Mucosa of gallbladder (tissue), 1 donor: ENCODE measurements around the gene HEG1. TPM values are rescaled to one million over a fixed set of nuclear protein-coding genes. Genes with fewer than 3 reads are reported as not detected.
"Not testable (repeated sequence)": the region's sequence is repeated elsewhere in the genome, so short reads cannot be mapped to it uniquely, and the experiment has no call there.

Source experiments
- DNase-seq: peaks from one replicate; pipeline ENCODE4 v3.0.0-alpha.2; 2020; ENCODE audit warnings: low spot score
- total RNA-seq: library from RNA; stranded (reverse); gene quantifications from one replicate; pipeline ENCODE4 v1.2.1, GENCODE V29; 2021
- donor health status: DM: no; HTN: no; CAD: no.

HEG1 gene, protein sequence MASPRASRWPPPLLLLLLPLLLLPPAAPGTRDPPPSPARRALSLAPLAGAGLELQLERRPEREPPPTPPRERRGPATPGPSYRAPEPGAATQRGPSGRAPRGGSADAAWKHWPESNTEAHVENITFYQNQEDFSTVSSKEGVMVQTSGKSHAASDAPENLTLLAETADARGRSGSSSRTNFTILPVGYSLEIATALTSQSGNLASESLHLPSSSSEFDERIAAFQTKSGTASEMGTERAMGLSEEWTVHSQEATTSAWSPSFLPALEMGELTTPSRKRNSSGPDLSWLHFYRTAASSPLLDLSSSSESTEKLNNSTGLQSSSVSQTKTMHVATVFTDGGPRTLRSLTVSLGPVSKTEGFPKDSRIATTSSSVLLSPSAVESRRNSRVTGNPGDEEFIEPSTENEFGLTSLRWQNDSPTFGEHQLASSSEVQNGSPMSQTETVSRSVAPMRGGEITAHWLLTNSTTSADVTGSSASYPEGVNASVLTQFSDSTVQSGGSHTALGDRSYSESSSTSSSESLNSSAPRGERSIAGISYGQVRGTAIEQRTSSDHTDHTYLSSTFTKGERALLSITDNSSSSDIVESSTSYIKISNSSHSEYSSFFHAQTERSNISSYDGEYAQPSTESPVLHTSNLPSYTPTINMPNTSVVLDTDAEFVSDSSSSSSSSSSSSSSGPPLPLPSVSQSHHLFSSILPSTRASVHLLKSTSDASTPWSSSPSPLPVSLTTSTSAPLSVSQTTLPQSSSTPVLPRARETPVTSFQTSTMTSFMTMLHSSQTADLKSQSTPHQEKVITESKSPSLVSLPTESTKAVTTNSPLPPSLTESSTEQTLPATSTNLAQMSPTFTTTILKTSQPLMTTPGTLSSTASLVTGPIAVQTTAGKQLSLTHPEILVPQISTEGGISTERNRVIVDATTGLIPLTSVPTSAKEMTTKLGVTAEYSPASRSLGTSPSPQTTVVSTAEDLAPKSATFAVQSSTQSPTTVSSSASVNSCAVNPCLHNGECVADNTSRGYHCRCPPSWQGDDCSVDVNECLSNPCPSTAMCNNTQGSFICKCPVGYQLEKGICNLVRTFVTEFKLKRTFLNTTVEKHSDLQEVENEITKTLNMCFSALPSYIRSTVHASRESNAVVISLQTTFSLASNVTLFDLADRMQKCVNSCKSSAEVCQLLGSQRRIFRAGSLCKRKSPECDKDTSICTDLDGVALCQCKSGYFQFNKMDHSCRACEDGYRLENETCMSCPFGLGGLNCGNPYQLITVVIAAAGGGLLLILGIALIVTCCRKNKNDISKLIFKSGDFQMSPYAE (N-terminal part only)
- 47.6 TPM for total RNA-seq

DNA sequence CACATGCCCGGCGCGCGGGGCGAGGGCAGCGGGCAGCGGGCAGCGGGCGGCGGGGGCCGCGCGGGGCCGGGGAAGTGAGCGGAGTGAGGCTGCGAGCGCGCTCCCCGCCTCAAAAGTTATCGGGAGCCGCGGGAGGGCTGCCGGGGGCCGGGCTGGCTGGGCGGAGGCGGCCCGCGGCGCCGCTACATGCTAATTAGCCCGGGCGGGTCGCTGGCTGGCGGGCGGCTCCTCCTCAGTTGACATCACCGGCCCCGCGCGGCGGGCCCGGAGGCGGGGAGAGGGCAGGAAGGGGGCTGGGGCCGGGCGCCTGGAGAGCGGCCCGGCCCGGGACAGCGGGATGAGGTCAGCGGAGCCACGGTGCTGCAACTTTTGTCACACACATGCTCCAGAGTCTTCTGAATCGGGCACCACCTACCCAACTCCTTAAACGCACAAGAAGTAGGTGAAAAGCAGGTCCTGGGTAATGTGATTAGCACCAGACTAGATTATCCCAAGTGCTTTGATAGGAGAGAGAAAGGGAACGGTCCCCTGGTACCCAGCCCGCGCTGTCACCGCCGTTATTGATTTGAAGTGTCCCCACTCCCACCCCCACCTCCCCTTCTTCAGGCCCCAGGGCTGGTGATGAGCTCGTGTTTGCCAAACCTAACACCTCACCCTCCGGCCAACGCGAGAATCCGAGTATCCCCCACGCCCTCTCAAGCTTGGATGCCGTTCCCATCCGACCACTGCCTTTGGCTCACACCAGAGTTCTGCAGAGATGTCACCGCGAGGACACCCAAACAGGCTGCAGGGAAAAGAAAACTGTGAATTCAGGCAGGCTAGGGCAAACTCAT is at the start of gene HEG1:
TSS of gene HEG1 (minus strand) at position 85 of the 833 bp plus-strand sequence. CDS start 107 bp downstream, outside the sequence.
- peak; percentile 77 for DNase-seq

DNA sequence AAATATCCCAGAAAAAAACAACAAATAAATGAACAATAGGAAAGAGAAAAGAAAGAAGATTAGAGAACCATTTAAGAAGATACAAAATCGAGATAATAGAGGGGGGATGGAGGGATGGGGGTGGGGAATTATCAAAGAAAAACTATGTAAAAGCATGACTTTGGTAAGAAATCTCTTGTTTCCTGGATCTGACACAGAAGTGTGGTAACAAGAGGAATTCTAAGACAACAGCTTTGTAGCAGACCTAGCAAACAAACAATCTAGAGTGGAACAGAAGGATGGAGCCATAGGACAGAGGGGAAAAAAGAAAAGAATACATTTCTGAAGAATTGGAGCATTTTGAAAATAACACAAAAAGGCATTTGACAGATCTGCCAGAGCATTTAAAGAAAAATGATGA is 49.3 kb upstream of the HEG1 start:
- no peak for DNase-seq

DNA sequence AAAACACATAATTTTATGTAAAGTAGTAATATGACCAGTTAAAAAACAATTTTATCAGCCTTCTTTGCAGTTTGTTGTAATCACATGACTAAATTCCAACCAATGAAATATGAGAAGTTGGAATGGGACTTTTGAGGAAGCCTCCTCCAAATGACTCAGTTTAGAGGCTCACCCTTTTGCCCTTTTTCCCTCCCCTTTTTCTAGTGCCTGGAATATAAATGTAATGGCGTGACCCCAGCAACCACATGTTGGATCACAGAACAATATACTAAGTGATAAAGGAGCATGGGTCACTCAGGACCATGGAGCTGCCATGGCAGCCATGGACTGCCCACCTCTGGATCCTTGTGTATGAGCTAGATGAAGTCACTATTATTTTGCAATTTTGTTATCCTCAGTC is 48.8 kb upstream of the HEG1 start:
- DNase-seq = no peak

DNA sequence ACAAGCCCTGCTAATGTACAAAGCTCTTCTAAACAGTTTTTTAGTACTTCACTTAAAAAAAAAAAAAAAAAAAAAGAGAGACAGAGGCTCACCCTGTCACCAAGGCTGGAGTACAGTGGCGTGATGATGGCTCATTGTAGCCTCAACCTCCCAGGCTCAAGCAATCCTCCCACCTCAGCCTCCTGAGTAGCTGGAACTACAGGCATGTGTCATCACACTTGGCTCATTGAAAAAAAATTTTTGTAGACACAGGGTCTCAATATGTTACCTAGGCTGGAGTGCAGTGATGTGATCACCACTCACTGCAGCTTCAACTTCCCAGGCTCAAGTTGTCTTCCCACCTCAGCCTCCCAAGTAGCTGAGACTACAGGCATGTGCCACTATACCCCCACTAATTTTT is 47.6 kb upstream of the HEG1 start:
- no peak for DNase-seq

DNA sequence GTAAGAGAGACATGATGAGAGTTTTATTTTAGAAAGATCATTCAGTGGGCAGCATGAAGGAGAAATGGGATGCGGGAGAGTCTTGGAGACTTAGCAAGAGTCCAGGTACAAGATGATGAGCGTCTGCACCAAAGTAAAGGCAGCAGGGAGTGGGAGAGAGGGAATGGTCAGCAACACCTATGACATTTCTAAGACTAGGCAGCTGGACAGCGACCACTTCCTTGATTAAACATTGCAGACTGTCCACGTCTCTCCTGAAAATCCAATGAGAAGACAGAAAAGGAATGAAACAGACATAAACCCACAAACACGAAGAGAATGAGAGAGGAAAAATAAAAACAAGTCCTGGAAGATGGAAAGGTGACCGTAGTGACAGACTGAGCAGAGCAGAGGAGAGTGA is 46.7 kb upstream of the HEG1 start:
- DNase-seq = no peak

DNA sequence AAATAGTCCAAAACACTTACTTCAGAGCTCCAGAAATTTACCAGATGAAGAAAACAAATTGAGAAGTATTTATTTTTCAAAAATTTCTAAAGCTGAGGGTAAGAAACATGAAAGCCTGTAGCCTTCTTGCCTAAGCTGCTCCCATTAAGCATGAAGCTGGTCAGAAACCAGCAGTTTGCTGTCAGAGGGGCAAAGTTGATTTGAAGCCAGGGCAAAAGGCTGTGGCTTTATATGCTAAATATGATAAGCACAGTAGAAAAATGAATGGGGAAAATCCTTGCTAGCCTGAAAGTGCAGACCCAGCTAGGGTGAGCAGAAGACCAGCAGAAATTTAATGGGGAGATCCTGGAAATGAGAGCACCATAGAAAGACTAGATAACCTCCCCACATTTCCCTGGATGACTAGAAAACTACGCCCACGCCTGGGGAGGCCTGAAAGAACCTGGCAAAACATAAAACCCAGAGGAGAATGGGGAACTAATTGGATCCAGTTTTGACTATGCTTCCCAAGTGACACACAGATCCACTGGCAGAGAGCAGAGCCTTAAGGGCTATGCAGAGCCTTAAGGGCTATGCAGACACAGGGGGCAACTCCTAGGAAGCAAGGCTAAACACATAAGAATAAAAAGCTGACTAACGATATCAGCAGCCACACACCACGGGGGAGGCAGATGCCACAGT is 43.0 kb upstream of the HEG1 start:
- DNase-seq = no peak

DNA sequence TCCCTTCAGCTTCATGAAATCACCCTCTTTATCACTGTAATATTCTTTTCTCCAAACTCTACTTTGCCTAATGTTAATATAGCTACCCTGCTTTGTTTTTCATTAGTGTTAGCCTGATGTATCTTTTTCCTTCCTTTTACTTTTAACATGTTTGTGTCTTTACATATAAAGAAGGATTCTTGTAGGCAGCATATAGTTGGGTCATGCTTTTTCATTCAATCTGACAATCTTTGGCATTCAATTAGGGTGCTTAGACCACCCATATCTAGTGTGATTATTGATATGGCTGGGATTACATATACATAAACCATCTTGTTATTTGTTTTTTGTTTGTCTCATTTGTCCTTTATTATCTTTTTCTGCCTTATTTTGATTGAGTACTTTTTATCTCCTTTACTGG is 34.9 kb upstream of the HEG1 start:
- DNase-seq = no peak

DNA sequence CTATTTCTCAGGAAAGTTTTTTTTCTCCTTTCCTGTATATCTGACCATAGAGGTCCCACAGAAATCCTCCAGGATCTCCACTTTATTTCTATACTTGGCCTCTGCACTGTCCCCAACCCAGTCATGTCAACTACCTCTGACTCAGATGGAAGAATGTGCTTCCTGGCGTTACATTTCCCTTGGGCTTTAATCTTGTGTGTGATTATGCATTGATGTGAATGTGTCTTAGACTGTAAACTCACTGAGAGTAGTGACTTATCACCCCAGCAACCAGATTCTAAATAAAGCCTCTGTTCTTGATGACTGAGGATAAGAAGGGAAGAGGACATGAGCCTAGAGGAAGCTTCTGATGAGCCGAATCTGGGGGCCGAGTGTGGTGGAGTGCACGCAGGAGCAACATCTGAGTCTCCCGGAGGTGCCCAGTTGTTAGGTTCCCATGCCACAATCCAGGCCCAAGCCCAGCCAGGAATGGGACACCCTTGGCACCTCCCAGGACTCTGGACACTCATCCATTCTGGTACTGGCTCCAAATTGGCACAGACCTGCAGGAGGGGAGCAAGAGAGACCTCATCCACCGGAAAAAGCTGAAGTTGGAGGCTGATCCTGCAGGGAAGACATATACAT is 32.1 kb upstream of the HEG1 start:
- DNase-seq = no peak

DNA sequence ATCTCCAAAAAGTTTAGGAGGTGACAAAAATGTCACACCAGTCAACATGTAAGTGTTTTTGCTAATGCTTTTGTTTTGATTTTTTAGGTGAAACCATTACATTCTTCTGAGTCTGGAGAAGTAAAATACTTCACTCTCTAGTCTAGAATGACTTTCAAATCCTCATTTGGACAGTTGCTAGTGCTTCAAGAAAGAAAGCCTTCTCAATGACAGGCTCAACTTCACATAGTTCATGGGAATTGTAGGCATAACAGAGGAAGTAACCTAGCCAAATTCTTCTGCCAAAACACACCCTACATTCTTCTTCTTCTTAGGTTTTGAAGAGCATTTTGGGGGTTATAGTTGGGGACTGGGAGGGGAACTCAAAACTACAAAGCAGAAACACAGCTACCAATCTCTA is 29.4 kb upstream of the HEG1 start:
- no peak for DNase-seq

DNA sequence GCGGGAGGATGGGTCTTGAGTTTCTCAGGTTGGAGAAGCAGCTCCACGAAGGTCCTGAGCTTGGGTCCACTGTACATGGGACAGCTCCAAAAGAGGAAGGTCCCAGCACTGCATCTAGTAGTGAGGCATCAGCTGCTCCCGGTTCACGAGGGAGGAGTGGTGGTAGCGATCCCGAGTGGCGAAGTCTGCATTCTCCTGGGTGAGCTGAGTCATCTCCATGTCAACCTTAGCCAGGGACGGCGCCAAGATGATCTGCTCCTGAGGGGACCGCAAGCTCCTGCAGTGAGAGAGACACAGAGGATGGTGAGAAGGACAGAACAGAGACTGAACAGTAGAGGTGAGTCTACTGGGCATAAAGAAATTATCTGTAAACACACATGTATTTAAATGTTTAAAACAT is 28.0 kb upstream of the HEG1 start:
- no peak for DNase-seq

DNA sequence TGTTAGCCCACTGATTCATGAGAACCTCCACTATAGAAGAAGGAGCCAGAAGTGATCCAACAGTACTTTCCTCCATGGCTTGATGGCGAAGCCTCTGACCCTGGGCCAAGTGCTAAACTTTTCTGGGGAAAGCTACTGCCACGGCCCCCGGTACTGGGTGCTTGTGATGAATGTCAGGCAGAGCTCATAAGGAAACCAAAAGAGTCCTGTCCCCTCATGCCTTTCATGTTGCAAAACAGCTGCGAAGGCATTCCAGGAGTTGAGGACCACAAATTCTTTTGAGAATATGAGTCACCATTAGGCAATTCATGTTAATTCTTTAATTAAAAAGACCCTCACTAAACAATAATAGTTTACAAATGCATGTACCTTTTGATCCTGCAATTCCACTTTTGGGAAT is 26.5 kb upstream of the HEG1 start:
- DNase-seq = not testable (repeated sequence)

DNA sequence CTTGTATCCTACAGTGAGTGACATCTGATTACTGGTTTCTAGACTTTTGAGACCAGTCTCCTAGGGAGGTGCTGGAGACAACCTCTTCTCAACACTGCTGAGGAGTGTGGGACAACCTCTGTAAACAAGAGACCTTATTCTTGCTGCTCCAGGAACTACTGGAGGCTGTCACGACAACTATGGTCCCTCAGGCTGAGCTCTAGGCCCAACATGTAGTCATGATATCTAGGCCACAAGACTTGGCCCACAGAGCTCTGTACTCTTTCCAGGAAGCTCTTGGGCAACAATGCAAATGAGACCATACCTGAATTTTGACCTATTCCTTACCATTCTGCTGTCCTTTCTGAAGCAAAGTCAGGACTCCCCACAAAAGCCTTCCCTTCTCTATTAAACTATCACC is 24.3 kb upstream of the HEG1 start:
- DNase-seq = no peak

DNA sequence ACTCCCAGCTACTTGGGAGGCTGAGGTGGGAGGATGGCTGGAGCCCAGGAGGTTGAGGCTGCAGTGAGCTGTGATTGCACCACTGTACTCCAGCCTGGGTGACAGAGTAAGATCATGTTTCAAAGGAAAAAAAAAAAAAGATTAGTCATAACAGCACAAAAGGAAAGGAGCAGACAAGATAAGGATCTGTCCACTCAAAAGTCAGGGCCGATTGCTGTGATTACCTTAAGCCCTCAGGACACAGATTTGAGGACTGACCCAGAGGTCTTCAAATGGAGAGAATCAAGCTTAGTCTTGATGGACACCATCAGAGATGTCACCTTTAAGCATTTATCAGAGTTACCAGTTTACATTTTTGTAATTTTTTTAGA is 23.9 kb upstream of the HEG1 start:
- no peak for DNase-seq

DNA sequence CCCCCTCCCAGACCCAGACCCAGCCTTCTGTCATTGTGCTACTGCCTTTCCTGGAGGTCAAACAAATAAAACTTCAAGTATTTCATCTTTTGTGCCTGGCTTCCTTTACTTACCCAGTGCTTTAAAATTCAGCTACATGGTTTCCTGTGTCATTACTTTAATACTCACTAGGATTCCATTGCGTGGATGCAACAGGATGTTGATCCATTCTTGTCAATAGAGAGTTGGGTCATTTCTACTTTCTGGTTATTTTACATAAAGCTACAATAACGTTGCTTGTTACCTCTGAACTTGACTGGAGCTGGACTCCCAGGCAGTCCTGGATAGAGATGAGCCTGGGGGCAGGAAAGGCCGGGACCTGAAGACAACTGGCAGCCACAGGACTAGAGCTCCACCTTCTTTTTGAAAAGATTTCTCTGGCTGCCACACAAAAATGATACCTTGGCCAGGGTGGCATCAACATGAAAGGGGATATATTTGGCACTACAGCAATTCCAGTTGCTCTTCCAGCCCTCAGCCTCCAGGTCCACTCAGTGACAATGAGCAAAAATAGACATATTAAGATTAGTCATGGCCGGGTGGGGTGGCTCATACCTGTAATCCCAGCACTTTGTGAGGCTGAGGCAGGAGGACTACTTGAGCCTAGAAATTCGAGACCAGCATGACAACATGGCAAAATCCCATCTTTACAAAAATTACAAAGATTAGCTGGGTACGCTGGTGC is 23.3 kb upstream of the HEG1 start:
- DNase-seq = no peak

DNA sequence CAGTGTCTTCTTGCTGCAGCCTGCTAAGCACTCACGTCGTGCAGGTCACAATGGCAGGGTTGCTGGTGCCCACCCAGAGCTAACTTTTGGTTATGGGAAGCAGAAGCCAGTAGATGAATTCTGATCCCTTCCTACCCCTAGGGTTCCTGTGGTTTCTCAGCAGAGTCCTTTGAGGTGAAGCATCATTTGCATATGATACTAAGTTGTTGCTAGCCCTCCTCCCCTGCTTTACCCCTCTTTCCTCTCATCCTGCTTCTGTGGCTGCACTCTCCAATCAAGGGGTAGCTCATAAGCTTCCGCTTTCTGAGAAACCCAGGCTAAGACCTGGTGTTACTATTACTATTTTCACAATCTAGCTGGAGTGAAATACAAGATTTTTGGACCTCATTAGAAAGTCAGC is 22.1 kb upstream of the HEG1 start:
- no peak for DNase-seq

DNA sequence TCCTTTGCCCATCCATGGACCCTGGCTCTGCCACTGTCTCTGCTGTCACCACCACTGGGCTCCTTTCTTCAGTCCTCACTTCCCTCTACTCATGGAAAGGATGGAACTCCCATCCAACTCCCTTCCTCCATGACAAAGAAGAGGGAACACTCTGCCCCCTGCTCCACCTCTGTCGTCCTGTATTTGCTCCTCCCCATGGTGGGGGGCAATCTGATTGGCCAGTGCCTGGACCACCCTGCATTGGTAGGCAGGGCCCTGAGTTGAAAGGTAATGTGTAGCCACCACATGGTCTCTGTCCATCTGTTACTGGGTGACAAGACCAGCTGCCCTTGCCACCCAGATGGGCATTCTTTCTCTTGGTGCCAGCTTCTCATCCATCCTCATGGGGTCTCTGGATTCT is 20.7 kb upstream of the HEG1 start:
- DNase-seq = no peak

DNA sequence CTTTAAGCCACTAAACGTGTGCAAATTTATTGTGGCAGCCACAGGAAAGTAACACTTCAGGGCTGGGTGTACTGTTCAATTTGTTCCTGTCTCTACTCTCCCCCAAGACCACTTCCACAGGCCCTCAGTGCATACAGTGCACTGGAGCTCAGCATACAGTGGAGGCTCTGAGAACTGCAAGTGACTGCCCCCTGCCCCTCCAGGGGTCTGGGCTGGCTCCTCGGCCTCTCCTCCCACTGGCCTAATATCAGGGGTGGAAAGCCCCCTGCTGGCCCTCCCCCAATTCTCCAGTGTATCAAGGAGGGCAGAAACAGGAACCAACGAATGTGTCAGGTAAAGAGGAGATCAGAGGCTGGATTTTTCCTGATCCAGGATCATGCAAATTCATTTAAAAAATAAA is 19.9 kb upstream of the HEG1 start:
- DNase-seq = no peak

DNA sequence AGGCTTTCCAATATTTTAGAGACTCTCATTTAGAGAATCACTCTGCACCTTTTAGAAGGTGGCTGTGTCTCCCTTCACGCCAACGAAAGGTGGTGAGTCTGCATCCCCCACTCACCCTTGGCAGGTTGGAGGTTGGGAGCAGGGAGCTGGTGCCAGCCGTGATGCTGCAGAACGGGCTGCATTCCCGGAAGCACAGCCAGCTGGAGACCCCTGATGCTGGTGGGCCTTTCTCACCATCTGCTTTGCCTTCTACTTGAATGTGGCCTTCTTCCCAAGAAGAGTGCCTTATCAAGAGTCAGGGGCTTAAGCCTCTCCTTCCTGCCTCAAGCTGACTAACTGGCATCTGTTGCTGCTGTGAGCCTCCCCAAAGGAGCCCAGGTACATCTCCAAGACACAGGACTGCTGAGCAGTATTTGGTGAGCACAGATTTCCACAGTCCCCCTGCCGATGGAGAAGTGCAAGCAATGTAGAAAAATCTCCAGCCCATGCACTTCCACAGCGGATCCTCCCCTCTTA is 17.7 kb upstream of the HEG1 start:
- DNase-seq = no peak

DNA sequence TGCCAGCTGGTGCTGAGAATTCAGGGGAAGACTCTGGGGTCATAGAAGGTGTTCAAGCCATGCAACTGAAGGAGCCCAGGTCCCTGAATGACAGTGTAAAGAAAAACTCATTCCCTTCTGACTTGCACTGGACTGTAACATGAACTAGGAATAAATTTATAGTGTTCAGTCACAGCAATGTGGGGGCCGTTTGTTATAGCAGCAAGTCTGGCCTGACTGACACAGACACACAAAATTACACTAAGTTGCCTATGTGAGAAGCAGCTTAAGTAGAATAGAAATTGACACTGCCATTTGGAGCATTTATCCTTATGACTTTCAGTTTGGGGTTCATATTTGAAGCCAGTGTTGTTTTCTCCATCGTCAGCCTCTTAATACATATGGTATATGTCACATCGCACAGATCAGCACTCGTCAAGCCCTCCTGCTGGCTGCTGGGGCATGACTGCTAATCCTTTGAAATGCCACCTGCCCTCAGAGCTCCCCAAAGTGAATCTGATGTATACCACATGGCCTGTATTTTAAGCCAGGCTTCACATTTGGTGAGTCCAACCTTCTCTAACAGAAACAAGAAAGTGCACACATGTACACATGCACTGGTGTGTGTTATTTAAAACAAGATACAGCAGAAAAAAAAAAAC is 17.1 kb upstream of the HEG1 start:
- no peak for DNase-seq
